WI38 (cell line): Measurements from ENCODE around the gene USP16.
"Not testable (repeated sequence)": the region's sequence is repeated elsewhere in the genome, so short reads cannot be mapped to it uniquely, and the experiment has no call there.

Source experiments
- H3K4me3 ChIP-seq: 2 replicates; pipeline ENCODE4 v1.5.1; 2011; ENCODE audit warnings: low read depth, mild to moderate bottlenecking, control low read depth, low read length
- TF ChIP-seq, protein P1 (sequence below): IDR thresholded peaks from 2 replicates; pipeline ENCODE4 v1.5.1; 2012; ENCODE audit warnings: low read depth, mild to moderate bottlenecking, control low read depth, low read length

Gene USP16

DNA sequence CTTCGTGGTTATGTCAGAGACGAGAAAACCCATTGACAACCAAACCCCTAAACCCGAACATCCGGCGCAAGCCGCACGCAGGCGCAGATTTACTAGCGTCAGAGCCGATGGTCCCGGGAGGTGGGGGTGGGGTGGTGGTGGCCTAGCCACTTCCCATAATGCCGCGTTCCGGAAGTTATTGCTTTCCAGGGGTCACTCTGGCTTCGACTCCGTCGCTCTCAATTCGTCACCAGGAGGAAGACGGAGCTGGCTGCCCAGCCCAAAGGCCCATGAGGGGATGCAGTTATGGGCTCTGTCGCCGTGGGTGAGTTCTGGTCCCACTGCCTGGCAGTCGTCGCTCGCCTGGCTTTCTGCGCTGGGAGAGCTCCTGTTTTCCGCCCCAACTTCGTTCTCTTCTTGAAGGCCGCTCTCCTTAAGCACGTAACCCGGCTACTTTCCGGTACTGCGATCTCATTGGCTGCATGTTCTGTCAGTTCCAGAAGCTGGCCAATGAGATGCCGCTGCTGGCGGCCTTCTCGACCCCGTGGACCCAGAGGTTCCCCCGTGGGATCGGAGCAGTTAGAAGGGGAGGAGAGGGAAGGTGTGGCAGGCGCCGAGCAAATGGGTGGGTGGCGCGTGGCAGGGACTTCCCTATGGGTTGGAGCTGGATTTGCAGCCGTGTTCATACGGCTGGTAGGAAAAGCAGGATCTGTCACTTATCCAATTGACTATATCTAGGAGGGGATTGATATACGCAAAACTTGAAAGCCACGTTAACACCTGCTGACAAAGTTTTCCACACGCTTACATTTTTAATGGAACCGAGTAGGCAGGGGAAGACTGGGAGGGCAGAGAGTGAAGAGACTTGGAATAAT lies at the start of gene USP16:
USP16 (plus strand) TSS at position 195 of the 854 bp plus-strand sequence. CDS start 3,246 bp downstream, outside the sequence.
- peak within 1 kb of the TSS; percentile 80 for H3K4me3 ChIP-seq
- TF ChIP-seq, protein P1, sequence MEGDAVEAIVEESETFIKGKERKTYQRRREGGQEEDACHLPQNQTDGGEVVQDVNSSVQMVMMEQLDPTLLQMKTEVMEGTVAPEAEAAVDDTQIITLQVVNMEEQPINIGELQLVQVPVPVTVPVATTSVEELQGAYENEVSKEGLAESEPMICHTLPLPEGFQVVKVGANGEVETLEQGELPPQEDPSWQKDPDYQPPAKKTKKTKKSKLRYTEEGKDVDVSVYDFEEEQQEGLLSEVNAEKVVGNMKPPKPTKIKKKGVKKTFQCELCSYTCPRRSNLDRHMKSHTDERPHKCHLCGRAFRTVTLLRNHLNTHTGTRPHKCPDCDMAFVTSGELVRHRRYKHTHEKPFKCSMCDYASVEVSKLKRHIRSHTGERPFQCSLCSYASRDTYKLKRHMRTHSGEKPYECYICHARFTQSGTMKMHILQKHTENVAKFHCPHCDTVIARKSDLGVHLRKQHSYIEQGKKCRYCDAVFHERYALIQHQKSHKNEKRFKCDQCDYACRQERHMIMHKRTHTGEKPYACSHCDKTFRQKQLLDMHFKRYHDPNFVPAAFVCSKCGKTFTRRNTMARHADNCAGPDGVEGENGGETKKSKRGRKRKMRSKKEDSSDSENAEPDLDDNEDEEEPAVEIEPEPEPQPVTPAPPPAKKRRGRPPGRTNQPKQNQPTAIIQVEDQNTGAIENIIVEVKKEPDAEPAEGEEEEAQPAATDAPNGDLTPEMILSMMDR, result no peak

DNA sequence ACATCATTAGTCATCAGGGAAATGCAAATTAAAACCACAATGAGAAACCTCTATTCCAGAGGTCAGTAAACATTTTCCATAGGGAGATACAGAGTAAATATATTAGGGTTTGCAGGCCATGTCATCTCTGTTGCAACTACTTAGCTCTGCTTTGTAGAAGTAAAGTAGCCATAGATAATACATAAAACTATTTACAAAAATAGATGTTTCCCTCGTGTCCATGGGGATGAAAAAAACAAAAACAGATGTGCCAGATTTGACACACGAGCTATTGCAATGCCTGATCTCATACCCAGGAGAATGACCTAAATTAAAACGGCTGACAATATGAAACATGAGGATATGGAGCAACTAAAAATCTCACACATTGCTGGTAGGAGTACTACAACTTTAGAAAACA lies 49.1 kb upstream of the USP16 start:
- no peak overlapping the region for H3K4me3 ChIP-seq
- TF ChIP-seq, protein P1, result no peak

DNA sequence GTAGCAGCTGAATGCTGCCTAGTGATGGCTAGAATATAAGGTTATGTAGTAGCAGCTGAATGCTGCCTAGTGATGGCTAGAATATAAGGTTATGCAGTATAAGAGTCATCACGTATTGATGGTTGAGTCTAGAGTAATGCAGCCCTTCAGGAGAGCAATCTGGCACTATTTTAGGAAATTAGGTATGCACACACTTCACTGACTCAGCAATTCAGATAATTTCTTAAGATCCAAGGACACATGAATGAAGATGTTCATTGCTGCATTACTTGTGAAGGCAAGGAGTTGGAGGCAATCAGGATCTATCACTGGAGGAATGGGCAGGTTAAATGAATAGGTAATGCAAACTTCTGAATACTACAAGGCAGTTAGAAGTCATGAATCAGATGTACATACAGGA lies 45.4 kb upstream of the USP16 start:
- TF ChIP-seq, protein P1, result no peak

DNA sequence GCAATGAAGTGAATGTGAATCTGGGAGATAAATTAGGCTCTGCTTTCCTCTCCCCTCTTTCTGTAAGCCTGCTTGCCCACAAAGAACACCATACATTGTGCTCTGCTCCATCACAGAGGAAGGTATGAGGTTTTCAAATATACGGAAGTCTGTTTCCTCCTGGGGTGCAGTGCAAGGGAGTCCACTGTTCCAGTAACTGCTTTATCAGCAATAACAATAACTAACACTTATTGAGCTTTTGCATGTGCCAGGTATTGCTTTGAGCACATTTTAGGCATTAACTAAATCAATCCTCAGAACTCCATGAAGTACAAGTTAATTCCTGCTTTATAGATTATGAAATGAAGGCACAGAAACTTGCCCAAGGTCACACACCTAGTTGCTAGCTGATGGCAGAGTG lies 41.8 kb upstream of the USP16 start:
- TF ChIP-seq, protein P1, result no peak
- no peak overlapping the region for H3K4me3 ChIP-seq

More for the DNA sequence above, 45.4 kb upstream of the USP16 start:
- H3K4me3 ChIP-seq, result no peak overlapping the region

DNA sequence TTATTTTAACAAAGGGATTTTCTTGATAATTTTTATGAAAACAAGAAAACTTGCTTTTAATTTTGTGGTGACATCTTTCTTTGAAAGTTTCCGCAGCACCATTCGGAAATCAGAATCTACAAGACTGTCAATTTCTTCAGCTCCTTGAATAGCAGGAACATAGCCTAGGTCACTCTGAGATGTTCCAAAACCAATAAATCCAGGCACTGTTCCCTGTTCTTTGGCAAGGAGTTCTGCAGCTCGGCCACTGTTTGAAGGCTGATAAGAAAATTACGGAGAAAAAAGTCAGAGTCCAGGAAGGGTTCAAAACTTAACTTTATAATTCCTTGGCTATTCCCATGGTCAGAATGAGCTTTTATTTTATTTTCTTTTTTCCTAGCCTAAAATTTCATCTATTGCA lies 37.8 kb upstream of the USP16 start:
- no peak overlapping the region for H3K4me3 ChIP-seq

DNA sequence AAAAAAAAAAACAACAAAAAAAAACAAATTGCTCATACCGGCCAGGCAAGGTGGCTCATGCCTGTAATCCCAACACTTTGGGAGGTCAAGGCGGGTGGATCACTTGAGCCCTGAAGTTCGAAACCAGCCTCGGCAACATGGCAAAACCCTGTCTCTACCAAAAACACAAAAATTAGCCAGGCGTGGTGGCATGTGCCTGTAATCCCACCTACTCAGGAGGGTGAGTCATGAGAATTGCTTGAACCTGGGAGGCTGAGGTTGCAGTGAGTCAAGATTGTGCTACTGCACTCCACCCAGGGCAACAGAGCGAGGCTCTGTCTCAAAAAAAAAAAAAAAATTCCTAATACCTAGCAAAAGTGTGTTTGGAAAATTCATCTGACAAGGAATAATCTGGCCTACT lies 36.3 kb upstream of the USP16 start:
- not testable (repeated sequence) for H3K4me3 ChIP-seq

More for the DNA sequence above, 37.8 kb upstream of the USP16 start:
- TF ChIP-seq, protein P1, result no peak

DNA sequence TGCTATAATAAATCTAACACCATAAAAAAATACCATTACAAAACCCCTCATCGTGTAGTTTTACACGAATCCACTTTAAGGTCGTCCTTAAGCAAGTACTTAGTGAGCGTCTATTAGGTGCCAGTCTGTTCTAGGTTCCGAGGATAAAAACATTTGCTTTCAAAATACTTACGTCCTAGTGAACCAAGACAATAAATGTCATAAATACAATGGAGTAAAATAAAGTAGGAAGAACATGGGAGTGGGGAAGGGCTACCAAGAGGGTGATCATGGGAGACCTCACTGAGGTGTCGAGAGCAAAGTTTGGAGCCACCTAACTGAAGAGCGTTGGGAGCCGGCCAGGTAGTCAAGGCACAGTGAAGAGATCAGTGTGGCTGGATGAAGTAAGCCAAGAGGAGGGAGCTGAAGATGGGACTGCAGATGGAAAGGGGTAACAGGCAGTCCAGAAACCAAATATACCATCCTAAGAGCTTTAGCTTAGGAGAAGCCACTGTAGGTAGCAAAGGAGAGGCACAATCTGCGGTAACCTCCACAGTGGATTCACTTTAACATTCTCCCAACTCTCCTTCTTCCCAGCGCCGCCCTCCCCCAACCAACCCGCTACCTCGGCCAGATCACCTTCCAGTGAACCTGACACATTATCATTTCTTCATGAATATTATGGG lies 32.5 kb upstream of the USP16 start:
- TF ChIP-seq, protein P1, result no peak
- H3K4me3 ChIP-seq, result peak overlapping the region; percentile 100
